Immature natural killer cell (primary cell): ENCODE measurements around the gene LILRA1. TPM values are rescaled to one million over a fixed set of nuclear protein-coding genes. Genes with fewer than 3 reads are reported as not detected.
"Not testable (repeated sequence)": the region's sequence is repeated elsewhere in the genome, so short reads cannot be mapped to it uniquely, and the experiment has no call there.

ENCODE experiments used
- DNase-seq, 3 donors: peaks; one replicate each; pipeline ENCODE4 v3.0.0; 2022; ENCODE audit warnings: mixed read lengths in 1 of 3
- H3K27ac Mint-ChIP-seq, 6 donors: one replicate each; pipeline ENCODE4 v1.8.0; 2020; ENCODE audit warnings: mixed read lengths in 6 of 6, mild to moderate bottlenecking in 5 of 6, inconsistent platforms in 4 of 6, moderate library complexity in 3 of 6
- H3K27me3 Mint-ChIP-seq, 3 donors: one replicate each; pipeline ENCODE4 v1.8.0; 2020 to 2021; ENCODE audit warnings: low read depth in 3 of 3, mild to moderate bottlenecking in 3 of 3, mixed read lengths in 3 of 3, moderate library complexity in 3 of 3, inconsistent platforms in 1 of 3
- H3K36me3 Mint-ChIP-seq, 3 donors: one replicate each; pipeline ENCODE4 v1.8.0; 2020; ENCODE audit warnings: mixed read lengths in 3 of 3, inconsistent platforms in 2 of 3, mild to moderate bottlenecking in 2 of 3
- H3K4me1 Mint-ChIP-seq, 2 donors: one replicate each; pipeline ENCODE4 v1.8.0; 2020; ENCODE audit warnings: inconsistent platforms in 2 of 2, mild to moderate bottlenecking in 2 of 2, mixed read lengths in 2 of 2, moderate library complexity in 1 of 2
- H3K4me3 Mint-ChIP-seq, 5 donors: one replicate each; pipeline ENCODE4 v1.8.0; 2020; ENCODE audit warnings: mild to moderate bottlenecking in 5 of 5, mixed read lengths in 5 of 5, inconsistent platforms in 3 of 5, moderate library complexity in 3 of 5
- H3K9me3 Mint-ChIP-seq, 6 donors: one replicate each; pipeline ENCODE4 v1.8.0; 2020; ENCODE audit warnings: mild to moderate bottlenecking in 6 of 6, mixed read lengths in 6 of 6, inconsistent platforms in 4 of 6, moderate library complexity in 3 of 6
- polyA plus RNA-seq, 3 donors: library from polyadenylated mRNA; unstranded; fragments of 300-500 nt; fragmentation: Illumina TruSeq; gene quantifications; one replicate each; pipeline ENCODE4 v1.2.3, GENCODE V29; 2021

Gene LILRA1
- polyA plus RNA-seq, 3 donors from 2014 or later: 0.47 to 3.4 (median 1.1) TPM

DNA sequence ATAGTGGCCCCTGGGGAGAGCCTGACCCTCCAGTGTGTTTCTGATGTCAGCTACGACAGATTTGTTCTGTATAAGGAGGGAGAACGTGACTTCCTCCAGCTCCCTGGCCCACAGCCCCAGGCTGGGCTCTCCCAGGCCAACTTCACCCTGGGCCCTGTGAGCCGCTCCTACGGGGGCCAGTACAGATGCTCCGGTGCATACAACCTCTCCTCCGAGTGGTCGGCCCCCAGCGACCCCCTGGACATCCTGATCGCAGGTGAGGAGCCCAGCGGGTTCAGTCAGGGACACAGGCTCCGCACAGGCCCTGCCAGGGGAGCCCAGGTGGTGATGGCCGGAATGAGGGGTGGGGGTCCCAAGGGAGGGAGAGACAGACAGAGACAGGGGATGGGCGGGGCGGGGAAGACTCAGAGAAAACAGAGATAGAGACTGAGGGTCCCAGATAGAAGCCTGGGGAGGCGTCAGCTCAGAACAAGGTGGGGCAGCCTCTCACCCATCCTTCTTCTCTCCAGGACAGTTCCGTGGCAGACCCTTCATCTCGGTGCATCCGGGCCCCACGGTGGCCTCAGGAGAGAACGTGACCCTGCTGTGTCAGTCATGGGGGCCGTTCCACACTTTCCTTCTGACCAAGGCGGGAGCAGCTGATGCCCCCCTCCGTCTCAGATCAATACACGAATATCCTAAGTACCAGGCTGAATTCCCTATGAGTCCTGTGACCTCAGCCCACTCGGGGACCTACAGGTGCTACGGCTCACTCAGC, 2.4 kb downstream of the LILRA1 start:
- H3K9me3 Mint-ChIP-seq, H3K4me3 Mint-ChIP-seq, H3K27ac Mint-ChIP-seq, H3K36me3 Mint-ChIP-seq, DNase-seq, H3K4me1 Mint-ChIP-seq: not testable (repeated sequence)
- peaks cover 4 to 20% (median 7%) of the 10 kb centered on the region in 3 donors for H3K27me3 Mint-ChIP-seq

- Mint-ChIP-seq H3K27ac (no peak overlapping the region), H3K36me3 (peaks cover 0 to 2% (median 0%) of the 10 kb centered on the region in 3 donors), H3K27me3 (peaks cover 2 to 12% (median 9%) of the 10 kb centered on the region in 3 donors), H3K4me1 (peaks cover 4 to 14% of the 10 kb centered on the region in 2 donors), H3K9me3 (peaks cover 0 to 3% (median under 1%) of the 10 kb centered on the region in 6 donors), H3K4me3 (no peak overlapping the region)
- DNase-seq: no peak
These were observed 6.8 kb downstream of the LILRA1 start for GRCh38 chr19:54600212-54600611.

GRCh38 chr19:54606230-54606629, 12.8 kb downstream of the LILRA1 start:
- Mint-ChIP-seq H3K4me3 (no peak overlapping the region), H3K27ac (no peak overlapping the region), H3K9me3 (peaks cover 0 to 7% (median 2%) of the 10 kb centered on the region in 6 donors), H3K27me3 (peaks cover 4 to 17% (median 8%) of the 10 kb centered on the region in 3 donors), H3K36me3 (peaks cover 0 to 3% (median 0%) of the 10 kb centered on the region in 3 donors), H3K4me1 (peaks cover 4 to 14% of the 10 kb centered on the region in 2 donors)
- no peak for DNase-seq

GRCh38 chr19:54606891-54607784, 13.7 kb downstream of the LILRA1 start:
- Mint-ChIP-seq H3K9me3 (peaks cover 0 to 7% (median 2%) of the 10 kb centered on the region in 6 donors), H3K27me3 (peaks cover 4 to 15% (median 8%) of the 10 kb centered on the region in 3 donors), H3K36me3 (peaks cover 0 to 3% (median 0%) of the 10 kb centered on the region in 3 donors), H3K4me1 (peaks cover under 1 to 9% of the 10 kb centered on the region in 2 donors), H3K27ac (no peak overlapping the region), H3K4me3 (no peak overlapping the region)
- DNase-seq: no peak

DNA sequence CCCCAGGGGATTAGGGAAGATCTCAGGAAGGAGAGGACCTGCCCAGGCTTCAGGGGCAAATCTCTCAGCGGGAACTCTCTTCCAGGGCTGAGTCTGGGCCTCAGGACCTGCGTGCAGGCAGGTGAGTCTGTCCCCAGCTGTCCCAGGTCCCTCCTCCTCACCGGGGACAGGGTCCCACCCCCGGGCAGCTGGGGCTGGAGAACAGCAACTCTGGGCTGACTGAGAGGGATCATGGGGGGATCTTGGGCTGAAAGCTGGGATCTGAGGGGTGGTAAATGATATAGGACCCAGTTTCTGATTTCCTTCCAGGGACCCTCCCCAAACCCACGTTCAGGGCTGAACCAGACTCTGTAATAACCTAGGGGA, 14.3 kb downstream of the LILRA1 start:
- Mint-ChIP-seq H3K27ac (no peak overlapping the region), H3K27me3 (peaks cover 4 to 14% (median 8%) of the 10 kb centered on the region in 3 donors), H3K9me3 (peaks cover 0 to 7% (median 2%) of the 10 kb centered on the region in 6 donors), H3K4me1 (peaks cover 0 to 3% of the 10 kb centered on the region in 2 donors), H3K36me3 (peaks cover 0 to 3% (median 0%) of the 10 kb centered on the region in 3 donors), H3K4me3 (no peak overlapping the region)
- DNase-seq: no peak

- Mint-ChIP-seq H3K27me3 (peaks cover 4 to 14% (median 8%) of the 10 kb centered on the region in 3 donors), H3K4me1 (no peaks in the 10 kb centered on the region), H3K27ac (no peak overlapping the region), H3K36me3 (peaks cover 0 to 3% (median 0%) of the 10 kb centered on the region in 3 donors), H3K4me3 (no peak overlapping the region), H3K9me3 (peaks cover 0 to 7% (median 2%) of the 10 kb centered on the region in 6 donors)
- no peak for DNase-seq
These were observed 14.8 kb downstream of the LILRA1 start for GRCh38 chr19:54608205-54608604.

GRCh38 chr19:54608792-54609191, 15.4 kb downstream of the LILRA1 start:
- no peak overlapping the region for H3K4me3 Mint-ChIP-seq
- no peak for DNase-seq
- H3K4me1 Mint-ChIP-seq: no peaks in the 10 kb centered on the region
- peaks cover 0 to 3% (median 0%) of the 10 kb centered on the region in 3 donors for H3K36me3 Mint-ChIP-seq
- H3K27me3 Mint-ChIP-seq: peaks cover 4 to 14% (median 8%) of the 10 kb centered on the region in 3 donors
- no peak overlapping the region for H3K27ac Mint-ChIP-seq
- H3K9me3 Mint-ChIP-seq: peaks cover 0 to 7% (median 2%) of the 10 kb centered on the region in 6 donors

DNA sequence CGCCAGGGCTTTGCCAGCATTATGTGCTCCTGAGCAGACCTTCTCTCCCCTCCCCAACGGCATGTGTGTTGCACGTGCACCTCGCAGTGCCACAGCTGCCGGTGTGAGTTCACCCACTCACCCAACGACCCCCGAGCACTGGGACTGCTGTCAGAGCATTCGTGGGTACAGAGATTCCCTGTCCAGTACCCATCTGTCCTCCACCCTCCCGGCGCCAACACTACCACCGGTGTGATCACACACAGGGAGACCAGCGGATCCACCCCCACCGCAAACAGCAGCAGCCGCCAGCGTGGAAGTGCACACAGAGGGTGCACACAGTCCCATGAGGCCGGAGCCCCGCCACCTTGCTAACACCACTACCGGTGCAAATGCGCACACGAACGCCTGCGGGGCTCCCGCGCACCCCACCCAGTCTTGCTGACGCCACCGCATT, 15.9 kb downstream of the LILRA1 start:
- peaks cover 4 to 14% (median 8%) of the 10 kb centered on the region in 3 donors for H3K27me3 Mint-ChIP-seq
- H3K4me3 Mint-ChIP-seq: no peak overlapping the region
- peaks cover 0 to 3% (median 0%) of the 10 kb centered on the region in 3 donors for H3K36me3 Mint-ChIP-seq
- no peak overlapping the region for H3K27ac Mint-ChIP-seq
- H3K4me1 Mint-ChIP-seq: no peaks in the 10 kb centered on the region
- H3K9me3 Mint-ChIP-seq: peaks cover 0 to 7% (median 2%) of the 10 kb centered on the region in 6 donors
- no peak for DNase-seq

DNA sequence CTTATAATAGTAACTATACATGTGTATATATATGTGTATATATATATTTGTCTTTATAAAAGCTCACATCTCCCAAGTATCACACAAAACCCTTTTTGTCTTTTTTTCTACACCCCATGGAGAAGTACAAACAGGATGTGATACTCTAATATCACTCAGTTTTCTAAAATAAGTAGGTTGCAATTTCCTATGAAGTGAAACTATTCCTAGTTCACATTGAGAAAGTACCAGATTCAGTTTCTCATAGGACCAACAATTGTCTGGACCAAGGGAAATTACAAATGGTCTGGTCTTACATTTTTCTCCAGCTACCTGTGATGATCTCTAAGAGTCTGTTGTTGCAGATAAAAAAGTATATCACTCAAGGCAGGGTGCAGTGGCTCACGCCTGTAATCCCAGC, 19.0 kb downstream of the LILRA1 start:
- Mint-ChIP-seq H3K36me3 (no peaks in the 10 kb centered on the region), H3K9me3 (no peaks in the 10 kb centered on the region), H3K27ac (no peak overlapping the region), H3K4me1 (peaks cover 17 to 27% of the 10 kb centered on the region in 2 donors), H3K27me3 (peaks cover 3 to 9% (median 5%) of the 10 kb centered on the region in 3 donors), H3K4me3 (no peak overlapping the region)
- DNase-seq: no peak

GRCh38 chr19:54614726-54615125, 21.3 kb downstream of the LILRA1 start:
- Mint-ChIP-seq H3K27me3 (peaks cover 2 to 10% (median 7%) of the 10 kb centered on the region in 3 donors), H3K27ac (no peak overlapping the region), H3K4me1 (peaks cover 22 to 39% of the 10 kb centered on the region in 2 donors), H3K9me3 (no peaks in the 10 kb centered on the region), H3K4me3 (no peak overlapping the region), H3K36me3 (no peaks in the 10 kb centered on the region)
- no peak for DNase-seq

DNA sequence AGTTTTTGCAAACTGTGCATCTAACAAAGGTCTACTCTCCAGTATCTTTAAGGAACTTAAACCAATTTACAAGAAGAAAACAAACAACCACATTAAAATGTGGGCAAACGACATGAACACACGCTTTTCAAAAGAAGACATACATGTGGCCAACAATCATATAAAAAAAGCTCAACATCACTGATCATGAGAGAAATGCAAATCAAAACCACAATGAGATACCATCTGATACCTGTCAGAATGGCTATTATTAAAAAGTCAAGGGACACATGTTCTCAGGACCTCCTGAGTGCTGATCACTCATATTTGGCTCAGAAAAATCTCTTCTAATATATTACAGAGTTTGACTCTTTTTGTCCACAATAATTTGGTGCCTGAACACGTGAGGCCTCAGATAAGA, 22.6 kb downstream of the LILRA1 start:
- Mint-ChIP-seq H3K27ac (peak overlapping the region in 4 of 6 donors; percentile 4 to 93 (median 84)), H3K27me3 (peaks cover 2 to 11% (median 7%) of the 10 kb centered on the region in 3 donors), H3K9me3 (no peaks in the 10 kb centered on the region), H3K4me3 (peak overlapping the region in 4 of 5 donors; percentile 8 to 96 (median 92)), H3K4me1 (peaks cover 22 to 45% of the 10 kb centered on the region in 2 donors), H3K36me3 (no peaks in the 10 kb centered on the region)
- DNase-seq: no peak

DNA sequence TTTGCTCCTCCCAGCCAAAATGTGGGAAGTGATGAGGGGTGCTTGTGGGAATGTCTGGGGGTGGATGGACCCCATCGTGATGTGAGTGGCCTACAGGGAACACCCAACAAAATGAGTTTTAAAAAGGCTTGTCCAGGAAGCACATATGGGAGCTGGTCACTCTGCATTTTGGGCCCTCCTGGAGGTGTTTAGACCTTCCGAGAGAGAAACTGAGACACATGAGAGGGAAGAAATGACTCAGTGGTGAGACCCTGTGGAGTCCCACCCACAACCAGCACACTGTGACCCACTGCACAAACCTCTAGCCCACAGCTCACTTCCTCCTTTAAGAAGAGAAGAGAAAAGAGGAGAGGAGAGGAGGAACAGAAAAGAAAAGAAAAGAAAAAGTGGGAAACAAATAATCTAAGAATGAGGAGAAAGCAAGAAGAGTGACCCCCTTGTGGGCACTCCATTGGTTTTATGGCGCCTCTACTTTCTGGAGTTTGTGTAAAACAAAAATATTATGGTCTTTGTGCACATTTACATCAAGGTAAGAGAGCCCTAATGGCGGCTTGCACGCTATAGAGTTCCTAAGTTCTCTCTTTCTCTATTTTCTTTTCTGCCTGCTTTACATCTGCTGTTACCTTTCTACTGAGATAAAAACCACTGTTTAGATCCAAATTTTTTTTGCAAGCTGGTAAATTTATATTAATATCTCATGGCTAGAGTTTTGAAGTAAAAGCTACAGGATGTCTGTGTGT, 23.6 kb downstream of the LILRA1 start:
- H3K36me3 Mint-ChIP-seq: no peaks in the 10 kb centered on the region
- H3K9me3 Mint-ChIP-seq: no peaks in the 10 kb centered on the region
- H3K27me3 Mint-ChIP-seq: peaks cover 2 to 11% (median 7%) of the 10 kb centered on the region in 3 donors
- peak overlapping the region; percentile 82 to 96 (median 90) for H3K4me3 Mint-ChIP-seq
- H3K27ac Mint-ChIP-seq: peak overlapping the region; percentile 81 to 93 (median 88)
- peak; percentile 12 to 42 (median 31) for DNase-seq
- peaks cover 29 to 53% of the 10 kb centered on the region in 2 donors for H3K4me1 Mint-ChIP-seq

DNA sequence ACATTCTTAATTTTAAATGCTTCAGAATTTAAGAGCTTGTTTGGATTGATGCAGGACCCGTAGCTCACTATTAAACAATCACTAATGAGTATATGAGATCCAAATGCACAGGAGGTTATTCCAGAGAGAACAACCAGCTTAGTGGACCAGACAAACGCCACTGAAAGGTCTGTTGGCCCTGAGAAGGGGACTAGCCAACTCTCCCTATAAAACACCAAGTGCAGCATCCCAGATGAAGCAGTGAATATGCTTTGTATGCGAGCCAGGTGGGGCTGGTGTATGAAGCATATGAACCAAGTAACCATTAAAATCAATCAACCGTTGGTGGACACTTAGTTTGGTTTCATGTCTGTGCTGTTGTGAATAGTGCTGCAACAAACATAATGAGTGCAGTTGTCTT, 27.0 kb downstream of the LILRA1 start:
- no peak for DNase-seq
- peaks cover 55 to 69% of the 10 kb centered on the region in 2 donors for H3K4me1 Mint-ChIP-seq
- no peaks in the 10 kb centered on the region for H3K9me3 Mint-ChIP-seq

More for the DNA sequence above, 27.0 kb downstream of the LILRA1 start:
- Mint-ChIP-seq H3K27ac (no peak overlapping the region), H3K4me3 (peak overlapping the region in 3 of 5 donors; percentile 10 to 76 (median 24)), H3K36me3 (peaks cover 0 to 3% (median 0%) of the 10 kb centered on the region in 3 donors), H3K27me3 (peaks cover 2 to 11% (median 7%) of the 10 kb centered on the region in 3 donors)
